GM18511 (cell line): Measurements from ENCODE around the gene RAB17.
A peak's percentile ranks its signal among the peaks of the same experiment; 100 is the strongest.

Experiments used
- ATAC-seq: cut with Tn5 transposase; IDR thresholded peaks from one replicate; pipeline ENCODE4 v1.9.1; 2021; ENCODE audit warnings: mild to moderate bottlenecking, moderate library complexity; ENCODE audit not compliant: unreplicated experiment

The RAB17 gene

DNA sequence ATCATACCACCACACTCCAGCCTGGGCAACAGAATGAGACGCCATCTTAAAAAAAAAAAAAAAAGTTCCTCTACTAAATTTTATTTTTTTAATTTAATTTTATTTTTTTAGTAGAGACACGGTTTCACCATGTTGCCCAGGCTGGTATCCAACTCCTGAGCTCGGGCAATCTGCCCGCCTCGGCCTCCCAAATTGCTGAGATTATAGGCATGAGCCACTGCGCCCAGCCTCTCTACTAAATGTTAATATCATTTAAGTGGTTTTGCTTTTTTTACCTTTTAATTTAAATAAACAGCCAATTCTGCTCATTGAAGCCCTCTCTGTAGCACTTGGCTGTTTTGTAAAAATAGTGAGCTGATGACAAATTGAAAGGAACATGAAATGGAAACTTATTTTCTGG is 9.2 kb downstream of the RAB17 start:
- ATAC-seq = no peak

DNA sequence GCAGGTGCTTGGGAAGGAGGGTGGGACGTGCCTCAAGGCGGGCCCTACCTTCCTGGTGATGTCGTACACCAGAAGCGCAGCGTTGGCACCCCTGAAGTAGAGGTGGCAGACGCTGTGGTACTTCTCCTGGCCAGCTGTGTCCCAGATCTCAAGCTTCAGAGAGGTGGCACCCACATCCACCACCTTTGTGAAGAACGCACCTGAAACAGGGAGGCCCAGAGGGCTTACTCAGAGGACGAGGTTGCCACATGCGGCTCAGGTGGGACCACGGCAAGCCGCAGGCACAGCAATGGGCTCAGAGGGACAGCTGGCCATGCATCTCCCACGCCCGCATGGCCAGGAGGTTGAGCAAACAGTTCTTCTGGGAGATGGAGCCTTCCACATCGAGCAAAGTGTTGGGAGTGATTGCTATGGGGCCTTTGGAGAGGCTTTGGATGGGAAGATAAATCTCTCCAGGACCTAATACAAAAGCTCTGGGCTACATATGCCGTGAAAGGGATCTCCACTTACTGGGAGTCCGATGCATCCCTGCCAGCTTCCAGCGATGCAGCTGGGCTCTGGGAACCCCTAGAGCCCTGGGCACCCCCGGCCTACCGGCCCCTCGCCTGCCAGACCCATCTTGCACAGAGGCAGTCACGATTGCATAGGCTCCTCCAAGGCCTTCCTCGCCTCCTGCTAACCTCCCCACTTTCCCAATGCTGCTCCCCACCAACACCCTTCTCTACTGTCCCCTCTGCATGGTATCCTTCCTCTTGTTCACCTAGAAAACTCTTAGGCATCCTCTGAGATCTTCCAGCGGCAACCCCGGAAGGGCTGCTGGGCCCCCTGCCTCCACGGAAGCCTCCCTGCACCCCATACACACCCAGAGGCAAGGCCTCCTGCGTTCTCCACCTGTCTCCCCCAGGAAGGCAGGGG is 12.3 kb downstream of the RAB17 start:
- no peak for ATAC-seq

DNA sequence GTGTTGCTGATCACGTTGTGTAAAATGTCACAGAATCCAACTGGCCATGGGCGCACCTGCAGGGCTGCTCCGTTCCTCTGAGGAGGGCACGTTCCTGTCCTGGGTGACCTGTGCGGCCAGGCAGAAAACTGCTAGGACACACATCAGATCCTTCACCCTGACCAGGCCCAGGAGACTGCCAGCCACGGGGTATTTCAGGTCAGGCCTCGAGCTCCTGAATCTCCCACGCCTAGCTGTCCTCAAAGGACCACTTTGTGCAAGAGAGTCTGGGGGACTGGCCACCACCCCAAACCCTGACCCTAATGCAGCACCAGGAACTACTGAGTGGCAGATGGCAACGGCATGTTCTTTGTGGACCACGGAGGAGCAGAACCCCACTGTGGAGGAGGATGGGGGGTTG is 13.1 kb downstream of the RAB17 start:
- ATAC-seq = no peak

DNA sequence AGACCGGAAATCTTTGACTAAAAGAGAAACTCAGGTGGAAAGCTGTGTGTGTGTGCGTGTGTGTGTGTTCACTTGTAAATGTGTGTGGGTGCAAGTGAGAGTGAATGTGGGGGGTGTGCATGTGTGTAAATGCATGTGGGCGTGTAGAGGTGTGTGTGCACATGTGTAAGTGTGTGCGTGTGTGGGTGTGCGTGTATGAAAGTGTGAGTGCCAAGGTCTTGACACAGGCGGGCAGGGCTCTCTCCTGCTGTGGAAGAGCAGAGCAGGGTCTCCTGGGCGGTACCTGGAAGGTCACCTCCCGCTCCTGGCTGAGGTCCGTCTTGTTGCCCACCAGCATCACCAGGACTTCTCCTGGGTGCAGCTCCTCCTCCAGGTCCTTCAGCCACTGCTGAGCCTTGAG is 13.6 kb downstream of the RAB17 start:
- no peak for ATAC-seq

DNA sequence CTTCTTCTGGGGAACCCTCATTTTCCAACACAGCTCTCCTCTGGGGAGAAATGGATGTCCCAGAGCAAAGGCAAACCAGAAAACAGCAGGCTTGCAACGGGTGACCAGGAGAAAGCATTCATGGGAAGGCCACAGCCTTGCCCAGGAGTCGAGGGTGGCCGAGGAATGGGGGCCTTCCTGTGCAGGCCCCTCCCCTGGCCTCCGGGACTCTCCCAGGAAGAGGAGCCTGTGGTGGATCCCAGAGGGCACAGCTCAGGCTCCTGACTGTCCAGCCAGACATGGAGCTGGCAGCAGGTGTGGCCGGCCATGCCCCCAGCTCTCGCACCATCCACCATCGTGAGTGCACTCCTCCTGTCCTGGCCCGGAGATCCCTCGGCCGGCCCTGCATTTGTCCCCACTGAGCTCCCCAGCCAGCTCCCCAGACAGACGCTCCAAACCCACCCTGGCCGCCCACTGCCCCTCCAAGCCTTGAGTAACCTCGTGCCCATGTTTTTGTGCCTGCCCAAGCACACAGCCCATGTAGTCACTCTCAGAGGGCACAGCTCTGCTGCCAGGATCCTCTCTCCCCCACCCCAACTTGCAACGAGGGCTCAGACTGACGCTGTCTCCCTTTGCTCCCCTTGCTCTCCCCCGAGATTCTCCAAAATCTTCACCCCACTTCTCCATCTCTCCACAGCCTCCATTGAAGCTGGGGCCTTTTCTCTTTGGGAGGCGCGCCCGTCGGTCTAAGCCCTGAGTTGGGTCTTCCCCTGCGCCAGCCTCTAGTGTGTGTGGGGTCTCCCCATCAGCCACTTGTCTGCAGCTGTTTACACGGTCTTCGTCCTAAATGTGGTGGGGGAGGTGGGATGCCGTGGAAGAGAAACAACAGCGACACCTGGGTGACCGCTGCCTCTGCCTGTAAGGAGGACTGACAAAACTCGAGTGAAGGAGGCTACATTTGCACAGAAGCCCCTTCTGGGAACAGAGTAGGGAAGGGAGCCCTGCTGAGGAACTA is 14.4 kb downstream of the RAB17 start:
- ATAC-seq = no peak

DNA sequence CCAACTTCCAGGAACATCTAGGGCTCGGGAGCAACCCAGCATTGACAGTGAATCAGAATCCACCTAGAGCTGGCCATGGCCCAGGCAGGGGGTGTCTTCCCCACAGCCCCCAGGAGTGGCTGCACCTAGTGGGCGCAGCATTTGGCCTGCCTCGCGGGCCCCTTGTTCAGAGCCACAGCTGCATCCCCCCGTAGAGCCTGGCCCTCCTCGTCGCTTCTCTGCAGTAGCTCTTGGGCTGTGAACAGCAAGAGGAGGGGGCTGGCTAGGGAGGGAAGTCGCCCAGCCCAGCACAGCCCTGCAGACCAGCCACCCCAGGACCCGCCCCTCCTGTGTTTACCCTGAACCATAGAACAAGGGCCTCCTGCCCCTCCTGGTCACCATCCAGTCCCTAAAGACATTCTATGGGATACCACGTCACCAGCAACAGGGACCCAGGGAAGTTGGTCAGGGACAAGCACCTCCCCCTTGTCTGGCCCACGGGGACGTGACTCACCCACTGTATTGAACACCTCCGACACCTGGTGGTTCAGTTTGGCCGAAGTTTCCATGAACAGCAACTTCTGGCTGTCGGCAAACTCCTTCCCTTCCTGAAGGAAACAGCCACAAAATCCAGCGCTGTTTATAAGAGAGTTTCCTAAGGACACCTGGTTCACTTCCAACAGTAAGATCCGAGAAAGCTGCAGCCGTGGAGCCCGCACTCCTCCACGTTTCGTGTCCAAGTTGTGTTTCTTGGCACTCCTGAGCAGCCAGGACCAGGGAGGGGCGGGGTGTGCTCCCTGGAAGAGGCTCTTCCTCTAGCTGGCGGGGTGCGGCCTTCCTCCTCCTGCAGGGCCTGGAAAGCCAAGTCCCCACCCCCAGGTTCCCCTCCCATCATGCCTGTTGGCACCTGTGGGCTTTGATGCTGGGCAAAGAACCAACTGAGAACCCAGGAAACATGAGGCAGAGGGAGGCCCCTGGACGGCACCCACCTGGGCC is 15.4 kb downstream of the RAB17 start:
- no peak for ATAC-seq

DNA sequence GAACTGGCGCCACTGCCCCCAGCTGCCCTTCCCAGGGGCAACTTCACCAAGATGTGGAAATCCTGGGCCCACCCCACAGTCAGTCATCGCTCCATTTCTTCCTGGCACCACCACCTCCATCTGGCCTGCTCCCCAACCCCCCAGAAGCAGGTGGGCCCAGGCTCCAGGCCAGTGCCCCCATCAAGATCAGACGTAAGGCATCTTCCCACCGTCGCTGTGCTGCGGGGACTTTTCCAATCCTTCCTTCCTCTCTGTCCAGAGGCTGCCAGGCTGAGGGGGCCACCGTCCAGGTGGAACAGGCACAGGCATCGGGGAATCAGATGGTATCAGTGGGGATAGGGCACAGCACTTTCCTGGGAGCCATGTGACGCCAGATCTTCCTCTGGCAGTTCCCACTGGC is 16.1 kb downstream of the RAB17 start:
- ATAC-seq = no peak

DNA sequence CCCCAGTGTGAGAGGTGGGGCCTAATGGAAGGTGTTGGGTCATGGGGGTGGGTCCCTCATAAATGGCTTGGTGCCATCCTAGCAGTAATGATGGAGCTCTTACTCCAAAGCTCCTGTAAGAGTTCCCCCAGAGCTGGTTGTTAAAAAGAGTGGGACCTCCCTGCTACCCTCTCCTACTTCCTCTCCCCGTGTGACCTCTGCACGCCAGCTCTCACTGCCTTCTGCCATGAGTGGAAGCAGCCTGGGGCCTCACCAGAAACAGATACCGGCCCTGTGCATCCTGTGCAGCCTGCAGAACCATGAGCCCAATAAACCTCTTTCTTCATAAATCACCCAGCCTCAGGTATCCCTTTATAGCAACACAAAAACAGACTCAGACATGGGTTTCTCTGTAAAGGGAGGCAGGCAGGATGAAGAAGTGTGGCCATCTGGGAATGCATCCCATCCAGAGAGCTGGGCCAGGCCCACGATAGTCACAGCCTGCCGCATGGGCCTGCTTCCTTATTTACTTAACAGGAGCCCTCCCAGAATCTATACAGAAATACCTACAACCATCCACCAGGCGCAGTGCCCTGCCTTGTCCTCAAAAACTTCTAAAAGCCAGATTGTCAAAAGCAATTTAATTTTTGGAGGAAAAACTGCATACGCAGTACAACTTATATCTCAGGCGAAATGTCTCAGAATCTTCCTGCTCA is 16.7 kb downstream of the RAB17 start:
- no peak for ATAC-seq

DNA sequence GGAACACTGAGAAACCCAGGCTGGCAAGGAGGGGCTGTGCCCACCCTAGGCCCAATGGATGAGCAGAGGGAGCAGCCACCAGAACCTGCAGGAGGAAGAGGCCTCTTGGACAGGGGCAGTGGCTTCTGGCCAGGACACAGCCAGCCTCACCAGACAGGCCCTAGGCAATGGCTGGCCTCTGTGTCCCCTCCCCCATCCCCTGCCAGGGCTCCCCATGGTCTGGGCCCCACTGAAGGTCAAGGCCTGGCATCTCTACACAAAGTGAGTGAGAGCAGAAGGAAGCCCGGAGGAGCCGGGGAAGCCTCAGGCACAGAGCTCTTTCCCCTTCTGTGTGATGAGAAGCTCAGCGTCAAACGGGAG is 17.8 kb downstream of the RAB17 start:
- no peak for ATAC-seq

DNA sequence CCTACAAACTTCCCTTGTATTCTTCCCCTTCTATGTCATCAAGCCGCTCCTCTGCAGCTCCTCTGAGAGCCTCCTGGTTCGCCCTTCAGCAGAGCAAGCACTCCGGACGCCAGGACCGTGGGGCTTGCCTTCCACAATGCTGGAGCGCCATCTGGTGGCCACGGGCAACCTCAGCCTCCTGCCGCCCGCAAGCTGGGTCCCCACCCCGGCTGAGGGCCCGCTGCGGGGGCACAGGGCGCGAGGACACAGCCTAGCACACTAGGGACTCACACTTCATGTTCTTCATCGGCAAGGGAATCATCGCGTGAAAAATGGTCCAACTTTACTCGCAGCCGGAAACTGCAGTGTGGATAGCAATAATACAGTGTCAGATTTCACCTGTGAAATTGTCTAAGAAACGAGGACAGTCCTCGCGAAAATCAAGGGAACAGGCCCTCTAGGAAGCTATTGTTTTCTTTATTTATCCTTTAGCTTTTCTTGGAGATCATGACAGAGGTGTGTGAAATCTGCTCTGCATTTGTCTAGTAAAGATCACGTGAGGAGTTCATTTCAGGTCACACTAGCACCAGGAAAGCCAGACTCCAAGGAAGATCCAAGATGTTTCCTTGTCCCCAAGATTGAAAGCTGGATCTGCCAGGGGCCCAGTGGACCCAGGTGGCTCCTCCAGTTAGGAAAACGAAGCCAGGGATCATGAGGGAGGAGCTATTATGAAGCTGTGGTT is 18.4 kb downstream of the RAB17 start:
- peak; percentile 91 for ATAC-seq

DNA sequence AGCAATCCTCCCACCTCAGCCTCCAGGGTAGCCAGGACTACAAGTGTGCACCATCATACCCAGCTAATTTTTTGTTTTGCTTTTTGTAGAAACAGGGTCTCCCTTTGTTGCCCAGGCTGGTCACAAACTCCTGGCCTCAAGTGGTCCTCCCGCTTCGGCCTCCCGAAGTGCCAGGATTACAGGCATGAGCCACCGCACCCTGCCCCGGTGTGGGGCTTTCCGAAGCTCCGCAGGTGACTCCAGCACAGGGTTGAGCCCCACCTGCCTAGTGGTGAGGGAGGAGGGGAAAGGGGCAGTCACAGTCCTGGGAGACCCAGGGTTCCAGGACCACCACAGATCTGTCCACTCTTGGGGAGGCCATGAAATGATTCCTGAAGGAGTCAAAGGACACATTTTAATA is 19.0 kb downstream of the RAB17 start:
- ATAC-seq = no peak

DNA sequence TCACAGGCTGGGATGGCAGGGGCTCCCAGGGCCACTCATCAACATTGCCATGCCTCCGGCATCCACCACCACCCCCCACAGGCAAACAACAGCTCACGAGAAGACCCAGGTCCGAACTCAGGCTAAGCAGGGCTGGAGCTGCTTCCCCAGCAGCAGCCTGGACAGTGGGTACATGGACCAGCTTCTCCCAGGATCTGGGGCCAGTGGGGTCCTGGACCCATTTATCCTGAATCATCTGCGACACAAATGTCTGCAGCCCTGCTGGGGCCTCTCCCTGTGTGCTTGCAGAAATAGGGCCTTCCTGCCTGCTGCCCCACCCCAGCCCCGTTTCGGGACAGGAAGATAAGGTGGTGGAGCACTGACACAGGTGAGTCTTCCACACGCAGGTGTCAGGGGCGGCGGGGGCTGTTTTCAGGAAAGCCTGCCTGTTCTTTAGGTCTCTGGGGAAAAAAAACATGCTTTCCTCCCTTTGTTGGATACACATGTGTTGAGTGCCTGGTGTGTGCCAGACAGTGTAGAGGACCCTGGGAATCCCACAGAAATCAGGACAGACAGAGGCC is 19.7 kb downstream of the RAB17 start:
- ATAC-seq = no peak

DNA sequence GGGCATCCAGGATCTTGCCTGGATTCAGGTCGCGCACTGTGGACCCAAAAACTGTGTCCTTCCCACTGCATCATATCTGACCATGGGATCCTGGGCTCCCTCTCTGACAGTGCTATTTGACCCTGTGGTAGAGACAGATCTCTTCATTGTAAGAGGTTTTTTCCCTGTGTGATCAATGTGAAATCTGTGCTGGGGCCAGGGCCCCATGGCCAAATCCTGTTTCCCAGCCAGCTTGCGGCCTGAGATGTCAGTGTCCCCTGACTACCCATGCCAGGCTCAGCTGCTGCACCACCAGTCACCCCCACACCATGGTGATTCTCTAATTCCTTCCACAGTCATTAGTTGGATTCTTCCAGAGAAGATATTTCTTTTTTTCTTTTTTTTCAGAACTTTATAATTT is 20.6 kb downstream of the RAB17 start:
- no peak for ATAC-seq

DNA sequence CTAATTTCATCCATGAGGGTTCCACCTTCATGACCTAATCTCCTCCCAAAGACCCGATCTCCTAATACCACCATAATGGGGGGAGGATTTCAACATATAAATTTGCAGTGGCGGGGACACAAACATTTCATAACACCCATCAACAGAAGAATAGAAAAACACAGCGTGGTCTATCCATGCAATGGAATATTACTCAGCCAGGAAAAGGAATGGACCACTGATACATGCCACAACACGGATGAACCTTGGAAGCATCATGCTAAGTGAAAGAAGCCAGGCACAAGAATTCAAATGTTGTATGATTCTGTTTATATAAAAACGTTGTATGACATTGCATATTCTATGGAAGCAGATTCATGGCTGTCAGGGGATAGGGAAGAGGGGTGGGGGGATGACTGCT is 21.5 kb downstream of the RAB17 start:
- no peak for ATAC-seq

DNA sequence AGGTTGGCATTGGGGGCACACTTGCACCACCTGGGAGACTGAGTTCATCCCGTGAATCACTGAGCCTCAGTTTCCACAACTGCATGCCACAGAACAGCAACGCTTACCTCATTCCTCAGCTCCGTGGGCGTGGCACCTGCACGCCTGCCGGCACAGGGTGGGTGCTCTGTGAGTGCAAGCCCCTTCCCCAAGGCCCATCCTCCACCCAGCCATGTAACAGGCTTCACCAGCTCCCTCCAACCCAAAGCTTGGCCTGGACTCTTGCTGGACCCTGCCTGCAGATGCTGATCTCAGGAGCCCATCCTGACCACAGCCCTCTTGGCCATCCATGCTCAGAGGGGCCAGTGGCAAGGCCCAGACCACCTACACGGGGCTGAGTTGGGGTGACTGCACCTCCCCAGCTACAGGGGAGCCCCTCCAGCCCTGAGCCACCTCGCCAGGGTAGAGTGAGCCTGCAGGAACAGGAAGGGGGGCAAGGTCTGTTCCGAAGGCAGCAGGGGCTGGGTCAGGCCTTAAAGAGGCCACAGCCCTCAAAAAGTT is 22.3 kb downstream of the RAB17 start:
- ATAC-seq = no peak

DNA sequence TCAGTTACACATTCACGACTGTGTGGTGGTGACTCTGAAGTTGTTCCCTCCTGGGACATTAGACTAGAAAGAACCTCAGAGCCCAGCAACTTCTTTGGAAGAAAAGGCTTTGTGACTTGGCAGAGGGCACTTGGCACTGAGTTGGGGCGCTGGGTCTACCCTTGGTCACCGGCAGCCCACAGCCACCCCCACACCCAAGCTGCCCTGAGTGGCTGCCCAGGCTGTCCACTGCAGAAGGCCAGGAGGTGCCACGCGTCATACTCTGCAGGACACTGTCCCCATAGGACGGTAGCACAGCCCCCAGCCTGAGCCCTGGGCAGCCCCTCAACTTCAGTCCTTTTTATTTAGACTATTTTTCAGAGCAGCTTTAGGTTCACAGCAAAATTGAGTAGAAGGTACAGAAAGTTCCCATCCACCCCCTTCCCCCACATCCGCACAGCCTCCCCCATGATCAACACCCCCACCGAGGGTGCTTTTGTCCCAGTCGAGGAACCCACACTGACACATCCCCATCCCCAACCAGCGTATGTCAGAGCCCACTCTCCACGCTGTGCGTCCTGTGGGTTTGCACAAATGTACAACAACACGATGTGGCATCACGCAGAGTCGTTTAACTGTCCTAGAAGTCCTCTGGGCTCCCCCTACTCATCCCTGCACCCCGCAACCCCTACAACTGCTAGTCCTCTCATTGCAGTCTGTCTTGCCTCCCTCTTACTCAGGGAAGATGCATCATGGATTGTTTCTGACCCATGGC is 23.1 kb downstream of the RAB17 start:
- no peak for ATAC-seq

DNA sequence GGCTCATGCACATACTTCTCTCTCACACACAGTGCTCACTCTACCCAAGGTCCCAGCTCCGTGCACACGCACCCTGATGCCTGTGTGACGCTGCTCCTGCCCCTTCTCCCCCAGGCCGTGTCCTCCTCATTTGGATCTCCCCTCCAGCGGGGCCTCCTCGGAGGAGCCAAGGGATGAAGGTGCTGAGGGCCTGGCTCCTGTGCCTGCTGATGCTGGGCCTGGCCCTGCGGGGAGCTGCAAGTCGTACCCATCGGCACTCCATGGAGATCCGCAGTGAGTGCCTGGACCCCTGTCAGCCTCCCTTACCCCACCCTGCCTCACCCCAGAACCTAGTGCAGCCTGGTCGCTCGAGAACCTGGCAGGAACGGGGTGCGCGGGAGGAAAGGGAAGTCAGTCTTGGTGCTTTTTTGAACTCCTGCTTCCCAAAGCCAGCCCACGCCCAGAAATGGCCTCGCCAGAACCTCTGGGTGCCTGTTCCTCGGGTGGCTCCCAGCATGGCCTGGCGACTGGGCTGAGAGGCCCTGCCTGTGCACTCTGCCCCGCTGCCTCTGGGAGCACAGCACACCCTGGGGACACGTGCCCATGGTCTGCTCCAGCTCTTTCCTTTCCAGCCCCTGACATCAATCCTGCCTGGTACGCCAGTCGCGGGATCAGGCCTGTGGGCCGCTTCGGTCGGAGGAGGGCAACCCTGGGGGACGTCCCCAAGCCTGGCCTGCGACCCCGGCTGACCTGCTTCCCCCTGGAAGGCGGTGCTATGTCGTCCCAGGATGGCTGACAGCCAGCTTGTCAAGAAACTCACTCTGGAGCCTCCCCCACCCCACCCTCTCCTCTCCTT is 23.9 kb downstream of the RAB17 start, which contains the start of gene PRLH:
Gene PRLH, plus strand, starts transcription at position 174 of the 835 bp plus-strand sequence. Its CDS starts 0 bp downstream, at position 174.
- no peak for ATAC-seq
